IPS-20b (cell line): ENCODE data around the gene SERPINA9.

Experiments
- H3K27ac ChIP-seq: one replicate; pipeline ENCODE4 v1.5.1; 2013; ENCODE audit warnings: low read length
- H3K27me3 ChIP-seq: 2 replicates; pipeline ENCODE4 v1.6.1; 2013; ENCODE audit warnings: mild to moderate bottlenecking, low read length, inconsistent platforms; ENCODE audit not compliant: insufficient read depth
- H3K36me3 ChIP-seq: 2 replicates; pipeline ENCODE4 v1.6.1; 2013; ENCODE audit warnings: low read depth, mild to moderate bottlenecking, inconsistent platforms, low read length, moderate library complexity; ENCODE audit not compliant: insufficient read depth
- H3K4me1 ChIP-seq: 2 replicates; pipeline ENCODE4 v1.6.1; 2013; ENCODE audit warnings: mild to moderate bottlenecking, control low read depth, inconsistent platforms, low read length, moderate library complexity; ENCODE audit not compliant: insufficient read depth
- H3K4me3 ChIP-seq: 2 replicates; pipeline ENCODE4 v1.5.1; 2013; ENCODE audit warnings: mild to moderate bottlenecking, low read length, inconsistent platforms
- H3K9ac ChIP-seq: 2 replicates; pipeline ENCODE4 v1.6.1; 2013; ENCODE audit warnings: low read depth, mild to moderate bottlenecking, inconsistent platforms, low read length, moderate library complexity
- H3K9me3 ChIP-seq: 2 replicates; pipeline ENCODE4 v1.6.1; 2013; ENCODE audit warnings: mild to moderate bottlenecking, low read depth, low read length, inconsistent platforms; ENCODE audit not compliant: insufficient read depth

SERPINA9 gene

GRCh38 chr14:94460631-94461416 lies 15.2 kb downstream of the SERPINA9 start:
- H3K27me3 ChIP-seq: no peaks in the 10 kb centered on the region
- H3K36me3 ChIP-seq: no peaks in the 10 kb centered on the region
- H3K4me1 ChIP-seq: no peaks in the 10 kb centered on the region
- H3K4me3 ChIP-seq: no peak overlapping the region
- no peaks in the 10 kb centered on the region; the same call in 1 of the 2 replicates for H3K9me3 ChIP-seq
- no peak overlapping the region for H3K27ac ChIP-seq
- no peak overlapping the region for H3K9ac ChIP-seq

GRCh38 chr14:94458558-94459205 lies 17.3 kb downstream of the SERPINA9 start:
- H3K9ac ChIP-seq: no peak overlapping the region
- H3K4me1 ChIP-seq: no peaks in the 10 kb centered on the region
- no peak overlapping the region for H3K27ac ChIP-seq
- no peaks in the 10 kb centered on the region for H3K27me3 ChIP-seq
- no peaks in the 10 kb centered on the region for H3K9me3 ChIP-seq
- no peaks in the 10 kb centered on the region for H3K36me3 ChIP-seq
- H3K4me3 ChIP-seq: no peak overlapping the region

- Histone ChIP-seq H3K4me1 (no peaks in the 10 kb centered on the region), H3K9me3 (no peaks in the 10 kb centered on the region), H3K4me3 (no peak overlapping the region), H3K9ac (no peak overlapping the region), H3K27me3 (no peaks in the 10 kb centered on the region), H3K36me3 (no peaks in the 10 kb centered on the region), H3K27ac (no peak overlapping the region)
Measured at GRCh38 chr14:94458096-94458495, 17.9 kb downstream of the SERPINA9 start.

GRCh38 chr14:94455928-94456327 lies 20.1 kb downstream of the SERPINA9 start:
- Histone ChIP-seq H3K9me3 (no peaks in the 10 kb centered on the region), H3K27me3 (no peaks in the 10 kb centered on the region), H3K9ac (no peak overlapping the region), H3K36me3 (no peaks in the 10 kb centered on the region), H3K27ac (no peak overlapping the region), H3K4me1 (peaks cover 14% of the 10 kb centered on the region), H3K4me3 (no peak overlapping the region)

DNA sequence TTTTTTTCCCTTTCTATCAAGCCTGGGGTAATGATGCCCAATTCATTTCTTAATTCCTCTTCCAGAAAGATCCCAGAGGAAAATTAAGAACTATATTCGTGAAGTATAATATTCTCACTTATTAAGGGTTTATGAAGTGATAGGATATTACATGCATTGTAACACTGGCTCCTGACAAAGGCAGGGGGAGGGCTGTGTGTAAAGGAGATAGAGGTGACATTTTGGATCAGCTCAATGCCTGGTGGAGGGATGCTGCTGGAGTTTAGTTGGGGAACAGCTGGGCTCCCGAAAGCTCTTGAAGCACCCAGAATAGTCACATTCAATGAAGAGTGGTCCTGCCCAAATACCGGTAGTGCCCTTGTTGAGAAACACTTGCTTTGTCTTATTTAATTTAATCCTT lies 24.2 kb downstream of the SERPINA9 start:
- Histone ChIP-seq H3K9ac (peak overlapping the region; percentile 3; the same call in 1 of the 2 replicates), H3K4me1 (peaks cover 24% of the 10 kb centered on the region), H3K4me3 (peak overlapping the region; percentile 39), H3K9me3 (no peaks in the 10 kb centered on the region), H3K36me3 (no peaks in the 10 kb centered on the region), H3K27me3 (no peaks in the 10 kb centered on the region), H3K27ac (peak overlapping the region; percentile 36)

GRCh38 chr14:94451091-94451771 lies 24.8 kb downstream of the SERPINA9 start:
- no peaks in the 10 kb centered on the region for H3K27me3 ChIP-seq
- peak overlapping the region; percentile 55 for H3K27ac ChIP-seq
- H3K4me3 ChIP-seq: peak overlapping the region; percentile 39
- peak overlapping the region; percentile 31; the same call in 1 of the 2 replicates for H3K9ac ChIP-seq
- H3K9me3 ChIP-seq: no peaks in the 10 kb centered on the region
- peaks cover 24% of the 10 kb centered on the region for H3K4me1 ChIP-seq
- no peaks in the 10 kb centered on the region for H3K36me3 ChIP-seq

- no peaks in the 10 kb centered on the region for H3K27me3 ChIP-seq
- no peaks in the 10 kb centered on the region for H3K9me3 ChIP-seq
- no peaks in the 10 kb centered on the region for H3K36me3 ChIP-seq
- peak overlapping the region; percentile 31; the same call in 1 of the 2 replicates for H3K9ac ChIP-seq
- peak overlapping the region; percentile 55 for H3K27ac ChIP-seq
- H3K4me1 ChIP-seq: peaks cover 24% of the 10 kb centered on the region
- H3K4me3 ChIP-seq: peak overlapping the region; percentile 39
Measured at GRCh38 chr14:94450722-94451090, 25.3 kb downstream of the SERPINA9 start.

- Histone ChIP-seq H3K27me3 (no peaks in the 10 kb centered on the region), H3K27ac (peak overlapping the region; percentile 55), H3K36me3 (no peaks in the 10 kb centered on the region), H3K9ac (no peak overlapping the region), H3K4me3 (no peak overlapping the region), H3K9me3 (no peaks in the 10 kb centered on the region), H3K4me1 (peaks cover 24% of the 10 kb centered on the region)
Measured at GRCh38 chr14:94449930-94450329, 26.1 kb downstream of the SERPINA9 start.

DNA sequence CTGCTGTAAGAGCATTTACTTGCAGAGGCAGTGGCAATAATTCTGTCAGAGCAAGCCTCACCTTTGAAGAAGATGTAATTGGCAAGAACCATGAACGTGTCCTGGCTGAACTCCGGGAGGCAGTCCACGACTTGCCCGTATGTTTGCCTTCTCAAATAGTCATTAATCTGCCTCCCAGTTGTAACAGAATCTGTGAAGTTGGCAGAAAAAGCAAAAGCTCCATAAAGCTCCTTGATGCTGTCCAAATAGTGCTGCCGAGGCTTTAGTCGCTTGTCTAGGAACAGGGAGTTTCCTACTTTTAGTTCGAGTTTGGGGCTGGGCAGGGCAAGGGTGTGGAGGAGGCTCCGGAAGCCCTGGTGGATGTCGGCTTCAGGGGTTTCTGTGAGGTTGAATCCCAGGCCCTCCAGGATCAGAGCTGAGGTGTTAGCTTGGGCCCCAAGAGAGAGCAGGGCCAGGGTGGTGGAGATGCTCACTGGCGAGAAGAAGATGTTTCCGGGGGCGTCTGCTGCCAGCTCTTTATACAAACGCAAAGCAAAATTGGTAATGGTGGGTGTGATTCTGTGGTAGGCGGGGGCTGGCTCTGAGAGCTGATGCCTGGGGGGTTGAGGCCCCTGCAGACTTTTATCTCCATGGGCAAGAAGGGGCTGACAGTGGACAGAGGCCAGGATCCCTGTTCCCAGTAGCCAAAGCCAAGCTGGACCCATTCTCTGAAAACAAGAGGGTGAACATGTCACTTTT lies 27.8 kb downstream of the SERPINA9 start:
- no peak overlapping the region for H3K27ac ChIP-seq
- H3K9me3 ChIP-seq: no peaks in the 10 kb centered on the region
- H3K4me1 ChIP-seq: peaks cover 24% of the 10 kb centered on the region
- no peaks in the 10 kb centered on the region for H3K27me3 ChIP-seq
- H3K9ac ChIP-seq: no peak overlapping the region
- H3K36me3 ChIP-seq: no peaks in the 10 kb centered on the region
- H3K4me3 ChIP-seq: no peak overlapping the region

DNA sequence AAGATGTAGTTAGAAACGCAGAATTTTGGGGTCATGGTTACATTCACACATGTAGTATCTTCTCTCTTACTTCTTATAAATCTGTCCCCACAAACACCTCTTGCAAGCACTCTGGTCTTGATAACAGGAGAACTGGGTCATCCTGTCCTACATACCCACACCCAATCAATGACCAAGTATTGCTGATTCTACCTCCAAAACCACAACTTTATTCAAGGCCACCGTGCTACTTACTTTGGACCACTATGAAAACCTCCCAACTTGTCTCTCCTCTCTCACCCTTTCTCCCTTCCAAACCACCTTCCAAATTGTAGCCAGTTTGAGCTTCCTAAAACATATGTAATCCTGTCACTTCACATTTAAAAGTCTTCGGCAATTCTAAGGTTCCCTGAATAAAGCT lies 28.8 kb downstream of the SERPINA9 start:
- no peak overlapping the region for H3K27ac ChIP-seq
- no peaks in the 10 kb centered on the region for H3K36me3 ChIP-seq
- no peak overlapping the region for H3K4me3 ChIP-seq
- no peaks in the 10 kb centered on the region for H3K9me3 ChIP-seq
- peaks cover 19% of the 10 kb centered on the region for H3K4me1 ChIP-seq
- H3K27me3 ChIP-seq: no peaks in the 10 kb centered on the region
- no peak overlapping the region for H3K9ac ChIP-seq

DNA sequence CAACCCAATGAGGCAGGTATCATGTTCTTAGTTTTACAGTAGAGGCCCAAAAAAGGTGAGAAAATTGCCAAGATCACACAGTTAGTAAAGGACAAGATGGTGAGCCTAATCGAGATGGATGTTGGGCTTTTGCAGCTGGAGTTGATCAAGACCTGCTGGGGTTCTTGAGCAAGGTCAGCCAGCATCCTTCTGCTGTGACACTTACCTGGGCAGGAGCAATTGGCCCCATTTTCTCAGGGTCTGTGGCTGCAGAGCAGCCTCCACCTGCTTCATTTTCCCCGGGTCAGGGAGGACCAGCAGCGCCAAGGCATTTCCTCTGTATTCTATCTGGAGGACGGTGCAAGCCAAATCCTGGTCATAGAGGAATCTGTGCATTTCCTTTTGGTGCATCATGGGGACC lies 29.9 kb downstream of the SERPINA9 start:
- no peak overlapping the region for H3K4me3 ChIP-seq
- H3K9ac ChIP-seq: no peak overlapping the region
- H3K36me3 ChIP-seq: no peaks in the 10 kb centered on the region
- no peaks in the 10 kb centered on the region for H3K27me3 ChIP-seq
- H3K9me3 ChIP-seq: no peaks in the 10 kb centered on the region
- peaks cover 12% of the 10 kb centered on the region for H3K4me1 ChIP-seq
- H3K27ac ChIP-seq: no peak overlapping the region
